HepG2 (cell line): ENCODE measurements around the gene SP6. TPM values are rescaled to one million over a fixed set of nuclear protein-coding genes. Genes with fewer than 3 reads are reported as not detected.
A peak's percentile ranks its signal among the peaks of the same experiment; 100 is the strongest.

Experiments used
- CREB3 ChIP-seq: sonication (generic); formaldehyde crosslinking; IDR thresholded peaks from 2 replicates; pipeline ENCODE4 v1.5.0; 2020; ENCODE audit warnings: missing genetic modification reagents
- CREM ChIP-seq, 2 experiments: sonication (generic) in 1 of 2; formaldehyde crosslinking in 1 of 2; IDR thresholded peaks; 2 replicates each; pipeline versions ENCODE4 v1.4.0 to v1.6.1; 2016 to 2020; ENCODE audit warnings: antibody characterized with exemption in 1 of 2, mild to moderate bottlenecking in 1 of 2, missing genetic modification reagents in 1 of 2
- FOXA1 ChIP-seq, 2 experiments: fragments of 450-650 bp in 1 of 2; sonication (generic) in 1 of 2; formaldehyde crosslinking in 1 of 2; IDR thresholded peaks; 2 replicates each; pipeline versions ENCODE4 v1.4.0 to v1.6.1; 2016 to 2020; ENCODE audit warnings: missing genetic modification reagents in 1 of 2
- HES4 ChIP-seq: sonication (generic); formaldehyde crosslinking; IDR thresholded peaks from 2 replicates; pipeline ENCODE4 v1.9.0; 2021; ENCODE audit warnings: mild to moderate bottlenecking, missing genetic modification reagents, borderline replicate concordance
- HOXD1 ChIP-seq: sonication (generic); formaldehyde crosslinking; IDR thresholded peaks from 2 replicates; pipeline ENCODE4 v1.5.0; 2020; ENCODE audit warnings: missing genetic modification reagents
- LCORL ChIP-seq, 2 experiments: fragments of 450-650 bp in 1 of 2; sonication (generic) in 1 of 2; formaldehyde crosslinking in 1 of 2; IDR thresholded peaks; 2 replicates each; pipeline versions ENCODE4 v1.5.0 to v1.6.1; 2017 to 2020; ENCODE audit warnings: antibody characterized with exemption in 1 of 2, missing genetic modification reagents in 1 of 2
- PCBP2 ChIP-seq: fragments of 200-400 bp; formaldehyde crosslinking; optimal IDR thresholded peaks from 2 replicates; pipeline ENCODE3; 2018; ENCODE audit warnings: low read length, low read depth; ENCODE audit not compliant: poor library complexity, severe bottlenecking
- PRMT3 ChIP-seq: sonication (generic); formaldehyde crosslinking; IDR thresholded peaks from 2 replicates; pipeline ENCODE4 v1.8.1; 2022; ENCODE audit warnings: low read depth, mild to moderate bottlenecking, moderate library complexity, missing genetic modification reagents, borderline replicate concordance
- RAD51 ChIP-seq: fragments of 450-650 bp; IDR thresholded peaks from 2 replicates; pipeline ENCODE4 v1.6.1; 2016; ENCODE audit warnings: borderline replicate concordance
- RFXAP ChIP-seq: sonication (generic); formaldehyde crosslinking; IDR thresholded peaks from 2 replicates; pipeline ENCODE4 v1.4.0; 2020; ENCODE audit warnings: missing genetic modification reagents, borderline replicate concordance
- SALL2 ChIP-seq: sonication (generic); formaldehyde crosslinking; IDR thresholded peaks from 2 replicates; pipeline ENCODE4 v1.8.1; 2023; ENCODE audit warnings: mild to moderate bottlenecking, missing genetic modification reagents, inconsistent platforms
- SSRP1 ChIP-seq: IDR thresholded peaks from 2 replicates; pipeline ENCODE4 v1.6.1; 2016; ENCODE audit warnings: control low read depth
- TFDP2 ChIP-seq: sonication (generic); formaldehyde crosslinking; IDR thresholded peaks from 2 replicates; pipeline ENCODE4 v1.4.0; 2020; ENCODE audit warnings: missing genetic modification reagents
- THAP9 ChIP-seq: sonication (generic); formaldehyde crosslinking; IDR thresholded peaks from 2 replicates; pipeline ENCODE4; 2020; ENCODE audit warnings: missing genetic modification reagents, mild to moderate bottlenecking, borderline replicate concordance
- ZBTB37 ChIP-seq: sonication (generic); formaldehyde crosslinking; IDR thresholded peaks from 2 replicates; pipeline ENCODE4 v1.4.0; 2020; ENCODE audit warnings: mild to moderate bottlenecking, missing genetic modification reagents
- ZBTB8A ChIP-seq: sonication (generic); formaldehyde crosslinking; IDR thresholded peaks from 2 replicates; pipeline ENCODE4 v1.4.0; 2020; ENCODE audit warnings: mild to moderate bottlenecking, low read depth, missing genetic modification reagents, borderline replicate concordance
- ZNF121 ChIP-seq: sonication (generic); formaldehyde crosslinking; IDR thresholded peaks from 2 replicates; pipeline ENCODE4 v1.5.0; 2020; ENCODE audit warnings: mild to moderate bottlenecking, missing genetic modification reagents
- ZNF501 ChIP-seq: sonication (generic); formaldehyde crosslinking; IDR thresholded peaks from 2 replicates; pipeline ENCODE4 v1.5.1; 2020; ENCODE audit warnings: mild to moderate bottlenecking, moderate library complexity, missing genetic modification reagents
- ZNF546 ChIP-seq: sonication (generic); formaldehyde crosslinking; conservative IDR thresholded peaks from 2 replicates; pipeline ENCODE4 v1.8.1; 2023; ENCODE audit warnings: mild to moderate bottlenecking, missing genetic modification reagents
- ZNF552 ChIP-seq: sonication (generic); formaldehyde crosslinking; IDR thresholded peaks from 2 replicates; pipeline ENCODE4 v1.9.0; 2022; ENCODE audit warnings: missing genetic modification reagents, mild to moderate bottlenecking, borderline replicate concordance
- ZNF556 ChIP-seq: sonication (generic); formaldehyde crosslinking; IDR thresholded peaks from 2 replicates; pipeline ENCODE4 v1.4.0; 2020; ENCODE audit warnings: mild to moderate bottlenecking, missing genetic modification reagents, borderline replicate concordance
- ZNF614 ChIP-seq: IDR thresholded peaks from 2 replicates; pipeline ENCODE4 v1.6.1; 2018; ENCODE audit warnings: missing biosample characterization, missing genetic modification reagents, inconsistent platforms, borderline replicate concordance
- polyA plus RNA-seq, 8 experiments: library from polyadenylated mRNA; depleted of rRNA in 3 of 8; stranded (reverse) in 7 of 8; unstranded in 1 of 8; fragments of >200 nt; fragmentation: Illumina TruSeq in 4 of 8; extraction: Trizol in 4 of 8; gene quantifications; 2 replicates each; pipeline versions ENCODE4 v1.2.1 to v1.2.3, GENCODE V29; 2011 to 2016; ENCODE audit warnings: low read depth in 4 of 8, missing spikeins in 1 of 8, mixed read lengths in 1 of 8; ENCODE audit not compliant: insufficient read depth in 1 of 8
- total RNA-seq, 5 experiments: library from RNA; depleted of rRNA; stranded (reverse); fragments of >200 nt; fragmentation: Illumina TruSeq; extraction: Trizol; gene quantifications; 2 replicates each; pipeline ENCODE4 v1.2.3, GENCODE V29; 2016; ENCODE audit warnings: low read depth in 1 of 5

The SP6 gene
- total and polyA plus RNA-seq, 2 of the 13 experiments (the other 11 are each of a cell fraction or from before 2014, with no cell fraction given): 0.07 TPM

- TF ChIP-seq ZBTB37 (CRISPR knock-in tag) (0 out of 2 replicates have a peak, but pooled peaks have one; percentile 57), SALL2 (CRISPR knock-in tag) (peak; percentile 62; the same call in 1 of the 2 replicates), FOXA1 (IDR thresholded peaks at IDR 0.05) (no peak), FOXA1 (CRISPR knock-in tag; IDR thresholded peaks at IDR 0.05) (0 out of 2 replicates have a peak, but pooled peaks have one; percentile 9), ZBTB8A (no peak), HOXD1 (peak; percentile 26), ZNF614 (CRISPR knock-in tag) (peak; percentile 52; the same call in 1 of the 2 replicates), ZNF552 (CRISPR knock-in tag) (0 out of 2 replicates have a peak, but pooled peaks have one; percentile 34), HES4 (CRISPR knock-in tag) (no peak), CREM (IDR thresholded peaks at IDR 0.05) (peak; percentile 24; the same call in 1 of the 2 replicates), CREM (CRISPR knock-in tag; IDR thresholded peaks at IDR 0.05) (no peak), SSRP1 (CRISPR knock-in tag) (no peak), TFDP2 (peak; percentile 58; the same call in 1 of the 2 replicates), PCBP2 (peak; percentile 45), ZNF556 (CRISPR knock-in tag) (peak; percentile 69; the same call in 1 of the 2 replicates), ZNF501 (peak; percentile 96), PRMT3 (CRISPR knock-in tag) (peak; percentile 61; the same call in 1 of the 2 replicates), RAD51 (no peak), ZNF121 (no peak), THAP9 (no peak; the same call in 1 of the 2 replicates), ZNF546 (CRISPR knock-in tag) (0 out of 2 replicates have a peak, but pooled peaks have one; percentile 40), RFXAP (CRISPR knock-in tag) (peak; percentile 53; the same call in 1 of the 2 replicates), LCORL (IDR thresholded peaks at IDR 0.05) (no peak), LCORL (CRISPR knock-in tag; IDR thresholded peaks at IDR 0.05) (peak; percentile 94), CREB3 (no peak)
Measured at GRCh38 chr17:47840742-47841487, 10.0 kb downstream of the SP6 start, which contains the start of gene SCRN2 (continued).
